Activated CD8-positive, alpha-beta memory T cell treated with anti-CD3 and anti-CD28 coated beads, Interleukin-2, amount 50 U/mL, for 24 hours (primary cell): Measurements from ENCODE around the gene ULBP1.
A peak's percentile ranks its signal among the peaks of the same experiment; 100 is the strongest.
"Not testable (repeated sequence)": the region's sequence is repeated elsewhere in the genome, so short reads cannot be mapped to it uniquely, and the experiment has no call there.

Source experiments
- DNase-seq: peaks from one replicate; pipeline ENCODE4 v3.0.0-alpha.2; 2020; ENCODE audit errors: extremely low read depth

ULBP1 gene, protein sequence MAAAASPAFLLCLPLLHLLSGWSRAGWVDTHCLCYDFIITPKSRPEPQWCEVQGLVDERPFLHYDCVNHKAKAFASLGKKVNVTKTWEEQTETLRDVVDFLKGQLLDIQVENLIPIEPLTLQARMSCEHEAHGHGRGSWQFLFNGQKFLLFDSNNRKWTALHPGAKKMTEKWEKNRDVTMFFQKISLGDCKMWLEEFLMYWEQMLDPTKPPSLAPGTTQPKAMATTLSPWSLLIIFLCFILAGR

DNA sequence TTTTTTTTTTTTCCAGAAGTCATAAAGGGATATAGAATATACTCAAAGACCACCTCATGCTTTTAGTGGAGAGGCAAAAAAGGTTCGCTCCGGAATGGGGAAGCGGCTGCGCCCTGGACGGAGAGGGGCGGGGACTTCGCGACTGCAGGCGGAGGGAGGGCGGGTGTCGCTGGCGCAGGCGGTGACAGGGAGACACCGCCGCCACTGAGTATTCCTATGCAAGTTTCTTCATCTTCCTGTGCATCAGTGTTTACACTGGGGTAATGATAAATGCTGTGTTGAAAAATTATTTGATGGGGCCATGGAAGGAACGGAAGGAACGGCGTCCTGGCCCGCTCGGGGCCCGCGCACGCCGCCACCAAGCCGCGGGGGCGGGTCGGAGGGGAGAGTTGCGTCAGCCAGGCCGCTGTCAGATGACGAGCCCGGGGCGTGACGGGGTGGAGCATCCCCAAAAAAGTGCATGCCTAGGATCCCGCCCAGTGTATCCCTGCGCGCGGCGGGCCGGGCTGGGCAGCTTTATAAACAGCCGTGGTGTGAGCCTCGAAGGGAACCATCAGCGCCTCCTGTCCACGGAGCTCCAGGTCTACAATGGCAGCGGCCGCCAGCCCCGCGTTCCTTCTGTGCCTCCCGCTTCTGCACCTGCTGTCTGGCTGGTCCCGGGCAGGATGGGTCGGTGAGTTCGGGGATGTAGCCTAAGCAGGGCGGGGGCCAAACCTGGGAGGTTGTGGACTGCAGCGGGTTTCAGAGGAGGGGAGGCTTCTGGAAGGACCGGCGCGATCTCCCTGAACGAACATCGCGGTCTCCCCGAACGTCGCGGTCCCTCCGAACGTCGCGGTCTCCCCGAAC, at the start of gene ULBP1:
TSS of gene ULBP1 (plus strand) at position 482 of the 846 bp plus-strand sequence. CDS start at position 589, 107 bp downstream.
- peak; percentile 49 for DNase-seq

DNA sequence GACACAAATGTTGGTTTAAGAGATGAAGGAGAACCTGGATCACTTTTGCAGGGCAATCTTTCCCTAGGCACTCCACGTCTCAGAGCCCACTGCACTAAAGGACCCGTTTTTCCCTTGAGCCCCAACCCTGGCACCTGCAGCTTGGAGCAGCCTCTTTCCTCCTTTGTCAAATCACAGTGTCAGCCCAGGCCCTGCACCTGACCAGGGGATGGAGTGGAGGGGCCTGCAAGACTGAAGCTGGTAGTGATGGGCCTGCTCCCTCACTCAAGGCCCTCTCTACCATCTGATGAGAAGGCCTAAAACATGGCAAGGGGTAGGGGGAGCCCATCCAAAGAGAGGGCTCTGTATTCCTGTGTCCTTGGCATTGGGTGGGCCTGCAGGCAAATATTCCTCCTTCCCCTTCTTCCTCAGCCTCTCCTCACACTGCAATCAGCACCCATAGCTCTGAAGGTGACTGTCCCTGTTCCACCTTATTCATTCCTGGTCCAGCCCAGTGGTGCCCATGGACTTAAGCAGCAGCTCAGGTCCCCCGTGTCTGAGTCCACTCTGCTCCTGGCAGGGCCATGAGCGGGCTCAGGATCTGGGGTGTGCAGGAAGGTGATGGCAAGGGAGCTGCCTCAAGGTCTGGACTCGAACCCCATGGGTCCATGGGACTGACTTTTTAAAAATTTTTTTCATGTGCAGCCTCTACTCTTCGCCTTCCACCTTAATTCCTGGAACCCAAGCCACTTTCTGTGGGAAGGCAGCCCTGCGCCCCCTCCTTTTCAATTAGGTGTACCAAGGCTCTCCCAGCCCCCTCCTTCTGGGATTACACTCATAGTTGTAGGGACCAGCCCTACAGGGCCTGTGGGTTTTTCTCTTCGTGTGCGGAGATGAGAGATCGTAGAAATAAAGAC, 47.5 kb upstream of the ULBP1 start:
- no peak for DNase-seq

DNA sequence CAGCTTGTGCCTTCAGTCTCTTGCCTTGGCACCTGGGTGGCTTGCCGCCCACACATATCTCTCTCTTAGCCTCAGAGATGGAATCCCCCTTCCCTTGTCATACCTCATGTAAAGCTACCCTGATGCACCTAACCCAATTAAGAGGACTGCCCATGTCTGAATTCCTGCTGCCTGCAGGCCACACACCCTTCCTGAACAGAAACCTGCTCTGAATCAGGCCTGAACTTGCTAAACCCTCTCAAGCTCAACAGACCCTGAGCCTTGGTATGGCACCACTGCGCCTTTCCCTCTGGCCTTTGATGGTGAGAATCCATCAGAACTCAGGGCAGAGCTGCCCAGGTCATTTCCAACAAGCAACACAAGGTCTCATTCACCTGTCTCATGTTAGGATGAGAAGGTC, 46.1 kb upstream of the ULBP1 start:
- no peak for DNase-seq

DNA sequence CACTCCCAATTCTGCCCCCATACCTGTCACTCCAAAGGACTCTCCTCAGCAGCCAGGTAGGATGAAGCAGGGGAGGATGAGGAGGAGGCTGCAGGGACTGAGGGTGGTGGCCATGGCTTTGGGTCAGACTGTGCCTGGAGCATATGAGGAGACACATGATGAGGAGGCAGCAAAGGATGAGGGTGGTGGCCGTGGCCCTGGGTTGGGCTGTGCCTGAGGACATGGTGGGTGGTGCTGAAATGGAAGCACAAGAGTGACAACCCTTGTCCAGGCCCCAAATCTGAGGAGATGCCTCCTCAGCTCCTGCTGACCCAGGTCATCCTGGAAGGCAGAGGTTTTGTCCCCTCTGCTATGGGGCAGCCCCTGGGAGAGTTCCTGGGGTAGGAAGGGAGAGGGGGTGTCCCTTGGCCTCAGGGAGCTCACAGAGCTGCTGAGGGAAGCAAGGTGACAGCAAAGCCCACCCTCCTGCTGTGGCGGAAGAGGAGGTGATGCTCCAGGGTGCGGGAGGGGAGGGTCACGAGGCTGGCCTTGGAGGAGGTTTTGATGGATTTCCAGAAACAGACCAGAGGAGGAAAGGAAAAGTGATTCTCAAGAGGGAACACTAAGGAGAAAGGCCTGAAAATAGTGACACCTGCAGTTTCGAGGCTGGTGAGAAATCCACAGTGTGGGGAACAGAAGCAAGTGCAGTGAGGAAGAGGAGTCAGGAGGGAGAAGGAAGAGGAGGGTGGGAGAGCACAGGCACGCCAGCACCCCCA, 45.4 kb upstream of the ULBP1 start:
- no peak for DNase-seq

GRCh38 chr6:149919126-149919833, 44.5 kb upstream of the ULBP1 start:
- DNase-seq: not testable (repeated sequence)

- DNase-seq: no peak
Measured at GRCh38 chr6:149919834-149920225, 43.9 kb upstream of the ULBP1 start.

- no peak for DNase-seq
Measured at GRCh38 chr6:149921361-149921760, 42.4 kb upstream of the ULBP1 start.

DNA sequence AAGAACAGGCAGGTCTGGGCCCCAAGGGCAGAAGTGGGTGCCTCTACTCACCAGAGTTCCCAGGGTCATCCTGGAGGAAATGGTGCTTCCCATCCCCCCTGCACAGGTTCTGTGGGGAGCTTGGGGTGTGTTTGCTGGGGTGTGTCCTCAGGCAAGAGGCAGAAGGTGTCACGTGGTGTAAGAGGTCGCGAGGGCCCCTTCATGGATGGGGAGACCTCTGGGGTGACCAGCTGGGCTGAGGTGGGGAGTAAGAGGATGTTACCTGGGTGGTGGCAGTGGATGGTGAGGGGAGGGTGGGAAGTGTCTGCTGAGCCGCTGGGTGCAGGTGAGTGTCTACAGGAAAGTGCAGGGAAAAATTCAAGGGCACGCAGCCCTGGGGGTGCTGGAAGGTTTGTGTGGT, 41.7 kb upstream of the ULBP1 start:
- DNase-seq: not testable (repeated sequence)

- peak; percentile 57 for DNase-seq
Measured at GRCh38 chr6:149922642-149923326, 41.0 kb upstream of the ULBP1 start, which contains the start of gene RAET1G. Gene RAET1G (minus strand): TSS chr6:149923121. CDS start chr6:149923010, 111 bp downstream.

DNA sequence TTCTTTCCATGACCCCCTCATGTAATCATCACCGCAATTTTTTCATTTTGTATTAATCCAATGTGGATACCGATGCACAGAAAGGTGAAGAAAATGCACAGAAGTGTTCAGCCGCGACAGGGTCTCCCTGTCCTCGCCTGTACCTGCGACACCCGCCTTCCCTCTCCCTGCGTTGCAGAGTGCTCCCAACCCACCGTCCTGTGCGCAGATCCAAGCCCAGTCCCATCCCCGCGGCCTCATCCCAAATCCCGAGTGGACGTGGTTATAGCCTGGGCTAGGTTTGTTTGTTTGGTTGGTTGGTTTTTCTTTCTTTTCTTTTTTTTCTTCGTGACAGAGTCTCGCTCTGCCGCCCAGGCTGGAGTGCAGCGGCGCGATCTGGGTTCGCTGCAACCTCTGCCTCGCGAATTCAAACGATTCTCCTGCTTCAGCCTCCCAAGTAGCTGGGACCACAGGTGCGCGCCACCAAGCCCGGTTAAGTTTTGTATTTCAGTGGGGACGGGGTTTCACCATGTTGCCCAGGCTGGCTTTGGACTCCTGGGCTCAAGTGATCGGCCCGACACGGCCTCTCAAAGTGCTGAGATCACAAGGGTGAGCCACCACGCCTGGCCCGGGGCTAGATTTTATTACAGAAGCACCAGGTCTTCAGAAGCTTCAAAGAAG, 40.3 kb upstream of the ULBP1 start:
- no peak for DNase-seq

DNA sequence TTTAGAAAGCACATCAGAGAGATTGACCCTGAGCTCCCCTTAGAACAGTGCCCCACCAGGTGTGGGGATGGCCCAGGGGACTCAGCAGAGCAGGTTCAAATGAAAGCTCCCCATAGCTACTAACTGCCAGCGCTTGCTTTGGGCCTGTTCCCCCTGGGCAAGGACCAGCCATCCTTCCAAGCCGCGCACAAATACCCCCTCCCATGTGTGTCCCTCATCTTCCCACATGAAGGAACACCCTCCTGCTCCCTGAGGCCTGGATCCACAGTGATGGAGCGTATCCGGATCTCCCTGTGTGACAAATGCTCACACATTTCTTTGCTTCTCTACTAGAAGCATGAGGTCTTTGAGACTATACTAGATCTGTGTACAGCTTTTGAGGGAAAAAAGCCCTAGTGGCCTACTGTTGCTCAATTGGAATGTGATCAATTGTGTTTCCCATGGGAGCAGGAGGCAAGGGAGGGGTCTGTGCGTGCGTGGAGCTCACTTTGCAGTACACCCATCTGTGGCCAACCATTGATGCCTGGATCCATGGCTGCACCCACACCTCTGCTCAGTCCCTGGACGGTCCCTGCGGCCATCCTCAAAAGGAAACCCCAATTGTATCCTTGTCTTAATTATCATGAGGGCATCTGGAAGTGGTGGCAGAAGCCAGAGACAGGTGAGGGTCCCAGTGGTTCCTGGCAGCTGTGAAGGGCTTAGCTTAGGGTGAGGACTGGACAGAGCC, 39.4 kb upstream of the ULBP1 start:
- DNase-seq: no peak

DNA sequence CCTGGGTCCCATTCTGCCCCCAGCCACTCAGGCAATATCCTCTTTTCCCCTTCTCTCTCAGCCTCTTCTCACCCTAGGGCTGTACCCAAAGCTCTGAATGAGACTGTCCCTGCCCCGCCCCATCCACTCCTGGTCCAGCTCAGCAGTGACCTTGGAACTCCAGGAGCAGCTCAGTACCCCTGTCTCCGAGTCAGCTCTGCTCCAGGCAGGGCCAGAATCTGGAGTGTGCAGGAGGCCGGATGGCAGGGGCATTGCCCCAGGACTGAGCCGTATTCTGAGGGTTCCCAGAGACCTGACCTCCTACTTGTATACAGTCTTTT, 38.9 kb upstream of the ULBP1 start:
- no peak for DNase-seq

DNA sequence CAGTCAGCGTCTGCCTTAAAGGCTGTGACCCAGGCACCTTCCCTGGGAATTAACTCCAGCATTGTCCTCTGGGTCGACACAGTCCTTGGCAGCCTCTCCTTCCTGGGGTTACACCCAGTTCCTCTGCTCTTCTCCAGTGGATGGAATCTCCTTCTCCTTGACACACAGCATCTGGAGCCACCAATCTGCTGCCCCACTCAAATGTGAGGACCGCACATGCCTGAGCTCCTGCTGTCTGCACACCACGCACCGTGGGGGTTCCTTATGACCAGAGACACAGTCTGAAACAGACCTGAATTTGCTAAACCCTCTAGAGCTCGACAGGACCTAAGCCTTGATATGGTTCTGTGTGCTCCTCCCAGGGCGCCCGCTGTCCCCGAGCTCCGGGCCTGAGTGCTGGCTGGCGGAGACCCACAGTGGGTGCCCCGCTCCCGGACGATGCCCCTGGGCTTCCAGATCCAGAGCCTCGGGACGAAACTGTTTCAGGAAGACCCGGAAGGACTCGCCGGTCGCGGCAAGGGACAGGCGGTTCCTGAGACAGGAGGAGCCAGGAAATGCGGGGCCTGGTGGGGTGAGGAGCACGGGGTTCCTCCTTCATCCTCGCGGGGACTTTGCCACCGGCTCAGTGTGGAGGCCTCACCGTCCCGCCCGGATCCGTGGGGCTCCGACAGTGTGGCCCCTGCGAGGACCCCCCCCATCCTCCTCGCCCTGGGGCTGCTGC, 38.3 kb upstream of the ULBP1 start:
- DNase-seq: no peak

- DNase-seq: peak; percentile 43
Measured at GRCh38 chr6:149925974-149926777, 37.6 kb upstream of the ULBP1 start.

DNA sequence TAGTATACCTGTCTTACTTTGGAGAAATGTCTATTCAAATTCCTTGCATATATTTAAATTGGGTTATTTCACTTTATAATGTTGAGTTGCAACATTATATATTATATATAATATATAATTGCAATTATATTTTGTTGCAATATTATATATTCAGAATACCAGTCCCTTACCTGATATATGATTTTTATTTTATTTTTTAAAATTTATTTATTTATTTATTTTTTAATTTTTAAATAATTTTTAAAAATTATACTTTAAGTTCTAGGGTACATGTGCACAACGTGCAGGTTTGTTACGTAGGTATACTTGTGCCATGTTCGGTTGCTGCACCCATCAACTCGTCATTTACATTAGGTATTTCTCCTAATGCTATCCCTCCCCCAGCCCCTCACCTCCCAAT, 36.7 kb upstream of the ULBP1 start:
- not testable (repeated sequence) for DNase-seq

DNA sequence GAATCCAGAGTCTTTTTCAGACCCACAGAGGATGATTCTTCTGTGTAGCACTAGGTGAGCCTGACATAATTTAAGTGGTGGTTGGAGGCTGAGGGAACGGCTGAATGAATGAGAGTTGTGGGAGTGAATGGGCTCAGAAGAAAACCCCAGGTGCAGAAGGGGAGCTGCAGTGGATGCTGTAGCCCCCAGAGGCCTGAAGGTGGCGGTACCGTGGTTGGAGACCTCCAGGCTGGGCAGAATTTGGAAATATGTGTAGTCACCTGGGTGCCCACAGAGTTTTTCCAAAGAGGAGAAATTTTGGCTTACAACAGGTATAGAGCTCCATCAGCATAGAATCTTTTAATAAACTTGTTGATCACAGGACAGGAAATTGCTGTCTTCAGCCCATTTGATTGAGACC, 34.3 kb upstream of the ULBP1 start:
- no peak for DNase-seq

- no peak for DNase-seq
Measured at GRCh38 chr6:149931501-149931900, 32.2 kb upstream of the ULBP1 start.

GRCh38 chr6:149933036-149933435, 30.7 kb upstream of the ULBP1 start:
- DNase-seq: no peak
